Activated T-cell treated with anti-CD3 and anti-CD28 coated beads for 1 hour (primary cell): ENCODE data around the gene LSR.

ENCODE experiments used
- DNase-seq: peaks from one replicate; pipeline ENCODE4 v3.0.0-alpha.2; 2020; ENCODE audit warnings: low read depth

Gene LSR

DNA sequence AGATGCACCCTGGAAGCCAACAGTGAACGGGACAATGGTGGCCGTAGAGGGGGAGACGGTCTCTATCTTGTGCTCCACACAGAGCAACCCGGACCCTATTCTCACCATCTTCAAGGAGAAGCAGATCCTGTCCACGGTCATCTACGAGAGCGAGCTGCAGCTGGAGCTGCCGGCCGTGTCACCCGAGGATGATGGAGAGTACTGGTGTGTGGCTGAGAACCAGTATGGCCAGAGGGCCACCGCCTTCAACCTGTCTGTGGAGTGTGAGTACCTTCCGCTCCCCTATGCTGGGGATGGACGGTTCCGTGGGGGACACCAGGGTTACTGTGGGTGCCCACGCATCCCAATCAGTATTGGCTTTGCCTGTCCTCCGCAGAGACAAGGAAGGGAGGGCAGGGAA, 53.6 kb downstream of the LSR start:
- no peak for DNase-seq

DNA sequence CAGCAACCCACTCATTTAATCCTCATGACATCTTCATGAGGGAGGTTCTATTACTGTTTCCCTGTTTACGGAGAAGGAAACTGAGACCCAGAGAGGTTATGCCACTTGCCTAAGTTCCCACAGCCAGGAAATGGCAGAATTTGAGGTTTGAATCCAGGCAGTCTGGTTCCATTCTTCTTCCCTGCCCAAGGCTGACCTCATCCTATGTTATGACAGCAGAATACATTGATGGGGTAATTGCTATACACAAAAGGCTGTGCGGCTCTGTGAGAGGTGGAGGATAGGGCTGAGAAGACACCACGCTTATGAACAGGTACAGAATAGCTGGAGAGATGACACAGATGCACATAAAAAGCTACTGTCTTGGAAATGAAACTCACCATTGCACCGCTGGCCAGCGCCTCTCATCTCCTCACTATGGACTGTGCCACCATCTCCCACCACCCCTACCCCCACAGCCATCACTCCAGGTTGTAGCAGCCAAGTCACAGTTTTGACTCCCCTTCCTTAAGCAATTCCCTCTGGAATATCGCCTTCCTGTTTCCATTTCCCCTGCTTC, 54.6 kb downstream of the LSR start:
- DNase-seq, result no peak

DNA sequence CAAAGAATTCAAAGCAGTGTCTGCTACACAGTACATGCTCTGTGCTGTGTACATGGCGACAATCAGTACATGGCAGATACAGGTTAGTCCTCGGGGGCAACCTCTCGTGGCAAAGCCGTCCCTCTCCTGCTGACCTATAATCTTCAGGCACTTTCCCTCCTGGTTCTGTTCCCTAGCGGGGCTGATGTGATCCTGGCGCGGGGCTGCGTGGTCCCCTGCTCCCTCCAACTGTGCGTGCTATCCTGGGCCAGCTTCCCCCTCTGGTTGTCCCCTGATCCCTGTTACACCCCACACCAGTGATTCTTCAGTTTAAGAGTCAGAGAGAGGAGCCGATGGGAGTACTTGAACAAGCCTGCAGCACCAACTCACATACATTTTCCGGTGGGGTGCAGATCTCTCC, 55.2 kb downstream of the LSR start:
- no peak for DNase-seq

DNA sequence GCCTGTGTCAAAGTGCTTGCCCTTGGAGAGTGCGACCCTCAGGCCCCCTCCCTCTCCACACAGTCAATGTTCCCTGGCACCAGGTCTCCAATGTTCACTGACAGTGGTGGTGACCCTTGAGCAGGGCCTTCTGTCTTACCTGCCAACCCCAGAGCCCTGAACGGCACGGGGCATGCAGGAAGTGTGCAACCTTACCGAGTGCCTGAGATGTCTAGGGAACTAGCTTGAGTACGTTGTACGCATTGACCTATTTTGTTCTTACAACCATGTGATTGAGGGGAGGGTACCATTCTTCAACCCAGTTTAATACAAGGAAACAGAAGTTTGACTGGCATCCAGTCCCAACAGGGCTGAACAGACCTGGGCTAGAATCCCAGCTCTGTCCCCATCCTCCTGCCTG, 56.4 kb downstream of the LSR start:
- DNase-seq, result no peak

DNA sequence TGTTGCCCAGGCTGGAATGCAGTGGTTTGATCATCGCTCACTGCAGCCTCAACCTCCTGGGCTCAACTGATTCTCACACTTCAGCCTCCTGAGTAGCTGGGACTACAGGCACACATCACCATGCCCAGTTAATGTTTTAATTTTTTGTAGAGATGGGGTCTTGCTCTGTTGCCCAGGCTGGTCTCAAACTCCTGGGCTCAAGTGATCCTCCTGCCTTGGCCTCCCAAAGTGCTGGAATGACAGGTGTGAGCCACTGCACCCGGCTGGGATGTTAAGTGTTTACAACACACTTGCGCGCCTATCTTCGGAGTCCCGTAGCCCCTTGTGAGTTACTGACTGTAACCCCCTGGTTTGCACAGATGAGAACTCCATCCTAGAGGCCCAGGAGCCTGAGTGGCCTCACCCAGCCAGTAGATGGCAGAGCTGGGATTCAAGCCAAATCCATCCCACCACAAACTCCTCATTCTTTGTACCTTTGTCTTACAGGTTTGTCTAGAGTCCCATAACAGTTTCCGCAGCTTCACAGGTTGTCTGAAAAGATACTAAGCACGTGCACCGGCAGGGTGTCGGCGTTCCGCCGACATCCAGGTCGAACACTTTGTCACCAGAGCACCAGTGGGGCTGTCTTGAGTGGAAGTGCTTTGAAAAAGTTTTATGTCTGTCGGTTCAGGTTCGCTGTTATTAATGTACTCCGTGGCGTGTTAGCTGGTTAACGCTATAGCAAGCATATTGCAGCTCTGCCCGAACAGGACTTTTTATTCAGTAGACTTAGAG, 57.9 kb downstream of the LSR start:
- no peak for DNase-seq

DNA sequence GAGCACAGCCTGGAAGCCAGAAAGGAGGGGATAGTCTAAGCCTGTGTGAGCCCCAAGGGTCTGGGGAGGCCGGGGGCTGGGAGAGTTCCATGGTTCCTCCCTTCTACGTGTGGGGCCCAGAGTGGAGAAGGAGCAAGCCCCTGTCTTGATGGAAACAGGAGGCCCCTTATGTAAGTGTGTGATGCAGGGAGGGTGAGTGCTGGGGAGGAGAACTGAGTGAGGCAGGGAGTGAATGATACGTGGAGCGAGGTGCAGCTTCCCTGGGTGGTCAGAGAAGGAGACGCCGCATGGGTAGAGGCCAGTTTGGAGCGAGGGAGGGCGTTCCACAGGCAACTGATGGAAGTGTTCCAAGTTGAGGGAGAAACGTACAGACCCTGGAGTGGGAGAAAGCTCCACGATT, 59.1 kb downstream of the LSR start:
- DNase-seq, result no peak

DNA sequence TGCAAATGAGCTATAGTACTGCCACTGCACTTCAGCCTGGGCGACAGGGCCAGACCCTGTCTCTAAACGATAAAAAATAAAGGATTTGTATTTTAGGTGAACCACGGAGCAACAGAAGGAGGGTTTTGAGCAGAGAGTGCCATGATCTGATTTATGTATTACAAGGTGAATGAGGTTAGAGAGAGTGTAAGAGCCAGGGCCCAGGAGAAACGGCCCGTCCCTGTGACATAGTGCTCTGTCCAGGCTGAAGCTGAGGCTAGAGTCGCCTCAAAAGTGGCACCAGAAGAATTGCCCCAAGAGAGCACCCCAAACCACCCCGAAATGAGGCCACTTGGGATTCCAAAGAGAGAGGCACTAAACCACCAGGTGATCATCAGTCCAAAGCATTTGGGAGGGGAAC, 60.1 kb downstream of the LSR start:
- no peak for DNase-seq

DNA sequence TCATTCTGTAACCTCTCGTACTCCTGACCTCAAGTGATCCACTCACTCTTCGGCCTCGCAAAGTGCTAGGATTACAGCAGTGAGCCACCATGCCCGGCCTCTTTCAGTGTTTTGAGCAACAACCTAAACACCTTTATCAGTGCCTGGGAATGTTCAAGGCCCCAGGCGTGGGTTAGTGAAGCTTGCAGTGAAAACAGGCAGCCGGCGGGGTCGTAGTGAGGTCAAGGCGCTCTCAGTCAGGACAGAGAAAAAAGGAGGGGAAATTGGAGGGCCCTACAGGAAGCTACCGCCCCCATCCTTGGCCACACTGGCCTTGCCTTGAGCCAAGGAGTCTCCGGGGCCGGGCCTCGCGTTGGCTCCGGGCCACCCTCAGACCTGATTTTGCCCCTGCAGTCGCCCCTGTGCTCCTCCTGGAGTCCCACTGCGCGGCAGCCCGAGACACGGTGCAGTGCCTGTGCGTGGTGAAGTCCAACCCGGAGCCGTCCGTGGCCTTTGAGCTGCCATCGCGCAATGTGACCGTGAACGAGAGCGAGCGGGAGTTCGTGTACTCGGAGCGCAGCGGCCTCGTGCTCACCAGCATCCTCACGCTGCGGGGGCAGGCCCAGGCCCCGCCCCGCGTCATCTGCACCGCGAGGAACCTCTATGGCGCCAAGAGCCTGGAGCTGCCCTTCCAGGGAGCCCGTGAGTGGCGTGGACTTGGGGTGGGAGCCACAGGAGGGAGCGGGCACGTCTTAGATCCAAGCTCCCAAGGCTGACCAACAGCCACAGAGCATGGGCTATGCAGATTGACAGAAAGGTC, 60.9 kb downstream of the LSR start:
- no peak for DNase-seq

DNA sequence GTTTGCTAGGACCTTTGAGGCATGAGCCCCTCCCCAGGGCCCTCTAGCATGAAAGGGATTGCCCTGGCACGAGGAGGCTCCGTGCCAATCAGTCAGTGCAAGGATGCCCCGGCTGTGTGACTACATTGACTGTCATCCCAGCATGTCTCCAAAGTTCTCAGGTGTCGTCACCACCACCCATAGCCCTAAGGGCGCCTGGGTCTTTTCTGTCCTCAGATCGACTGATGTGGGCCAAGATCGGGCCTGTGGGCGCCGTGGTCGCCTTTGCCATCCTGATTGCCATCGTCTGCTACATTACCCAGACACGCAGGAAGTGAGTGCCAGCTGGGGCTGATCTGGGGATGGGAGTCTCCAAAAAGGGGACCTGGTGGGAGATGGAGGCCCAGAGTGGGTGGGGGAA, 61.5 kb downstream of the LSR start:
- no peak for DNase-seq

DNA sequence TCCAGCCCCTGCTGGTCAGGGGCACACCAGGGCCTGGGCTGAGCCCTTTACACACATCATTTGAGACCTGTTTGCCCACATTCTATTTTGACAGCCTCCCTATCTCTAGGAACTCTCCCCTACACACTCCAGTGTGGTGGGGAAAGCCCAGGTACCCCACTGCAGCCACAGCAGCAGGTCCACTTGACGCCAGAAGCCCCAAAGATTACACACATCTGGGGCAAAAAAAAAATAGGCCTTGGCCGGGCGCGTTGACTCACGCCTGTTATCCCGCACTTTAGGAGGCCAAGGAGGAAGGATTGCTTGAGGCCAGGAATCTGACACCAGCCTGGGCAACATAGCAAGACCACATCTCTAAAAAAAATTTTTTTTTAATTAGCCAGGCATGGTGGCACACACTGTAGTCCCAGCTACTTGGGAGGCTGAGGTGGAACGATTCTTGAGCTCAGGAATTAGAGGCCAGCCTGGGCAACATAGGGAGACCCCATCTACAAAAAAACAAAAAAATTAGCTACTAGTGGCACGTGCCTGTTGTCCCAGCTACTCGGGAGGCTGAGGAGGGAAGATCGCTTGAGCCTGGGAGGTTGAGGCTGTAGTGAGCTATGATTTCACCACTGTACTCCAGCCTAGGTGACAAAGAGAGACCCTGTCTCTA, 62.1 kb downstream of the LSR start:
- DNase-seq, result no peak

DNA sequence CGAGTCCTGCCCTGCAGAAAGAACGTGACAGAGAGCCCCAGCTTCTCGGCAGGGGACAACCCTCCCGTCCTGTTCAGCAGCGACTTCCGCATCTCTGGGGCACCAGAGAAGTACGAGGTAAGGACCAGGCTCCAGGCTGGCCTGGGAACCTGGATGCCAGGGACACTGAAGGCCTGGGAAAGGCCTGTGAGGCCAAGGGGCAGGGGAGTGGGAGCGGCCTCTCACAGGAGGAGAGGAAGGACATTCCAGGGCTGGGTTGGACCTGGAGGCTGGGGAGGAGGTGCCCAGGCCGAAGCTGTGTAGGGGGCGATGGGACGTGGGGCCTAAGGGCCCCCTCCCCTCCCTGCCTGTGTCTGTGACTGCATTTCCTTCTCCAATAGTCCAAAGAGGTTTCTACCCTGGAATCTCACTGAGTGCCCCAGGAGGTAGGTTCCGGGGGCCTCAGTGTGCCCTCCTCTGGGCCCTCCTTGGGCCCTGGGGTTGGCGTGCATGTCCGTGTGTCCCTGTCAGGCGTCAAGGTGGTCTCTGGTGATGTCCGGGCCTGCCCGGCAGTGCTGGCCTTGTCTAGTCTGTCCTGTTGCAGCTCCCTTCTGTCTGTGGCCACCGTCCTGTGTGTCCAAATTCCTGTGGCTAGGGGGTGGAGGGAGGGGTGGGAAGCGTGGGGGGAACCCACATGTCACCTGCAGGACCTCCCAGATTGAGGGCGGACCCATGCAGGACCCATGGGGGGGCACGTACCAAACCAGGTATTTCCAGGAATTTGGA, 63.3 kb downstream of the LSR start:
- no peak for DNase-seq

DNA sequence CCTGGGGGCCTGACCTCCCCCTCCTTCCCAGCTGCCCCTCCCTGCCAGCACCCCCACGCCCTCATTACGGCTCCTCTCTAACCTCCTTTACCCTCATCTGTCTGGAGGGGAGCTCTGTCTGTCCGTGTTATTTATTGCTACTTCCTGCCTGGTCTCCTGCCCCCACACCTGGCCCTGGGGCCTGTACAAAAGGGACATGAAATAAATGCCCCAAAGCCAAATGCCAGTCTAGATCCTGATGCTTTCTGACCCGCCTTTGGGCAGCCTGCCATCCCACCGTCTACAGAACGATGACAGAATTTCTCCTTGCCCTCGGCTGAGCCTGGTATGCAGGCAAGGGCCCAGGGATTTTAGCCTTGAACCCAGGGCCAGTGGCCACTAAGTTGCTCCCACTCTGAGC, 64.8 kb downstream of the LSR start:
- no peak for DNase-seq

DNA sequence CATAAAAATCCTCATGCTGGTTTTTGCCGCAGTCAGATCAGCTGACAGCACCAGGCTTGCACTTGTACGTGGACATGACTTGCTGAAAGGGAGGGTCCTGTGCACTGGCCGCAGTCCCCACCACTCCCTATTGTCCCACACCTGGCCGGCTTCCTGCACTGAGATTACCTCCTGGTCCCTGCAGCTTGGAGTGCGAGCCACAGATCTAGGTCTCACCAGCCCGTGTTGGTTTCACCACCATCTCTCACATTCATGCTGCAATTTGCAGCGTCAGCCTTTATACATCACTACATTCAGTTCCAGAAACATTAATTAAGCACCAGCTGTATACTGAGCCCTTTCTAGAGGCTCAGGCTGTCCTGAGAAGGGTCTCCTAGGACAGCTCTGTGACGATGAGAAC, 65.2 kb downstream of the LSR start:
- no peak for DNase-seq

DNA sequence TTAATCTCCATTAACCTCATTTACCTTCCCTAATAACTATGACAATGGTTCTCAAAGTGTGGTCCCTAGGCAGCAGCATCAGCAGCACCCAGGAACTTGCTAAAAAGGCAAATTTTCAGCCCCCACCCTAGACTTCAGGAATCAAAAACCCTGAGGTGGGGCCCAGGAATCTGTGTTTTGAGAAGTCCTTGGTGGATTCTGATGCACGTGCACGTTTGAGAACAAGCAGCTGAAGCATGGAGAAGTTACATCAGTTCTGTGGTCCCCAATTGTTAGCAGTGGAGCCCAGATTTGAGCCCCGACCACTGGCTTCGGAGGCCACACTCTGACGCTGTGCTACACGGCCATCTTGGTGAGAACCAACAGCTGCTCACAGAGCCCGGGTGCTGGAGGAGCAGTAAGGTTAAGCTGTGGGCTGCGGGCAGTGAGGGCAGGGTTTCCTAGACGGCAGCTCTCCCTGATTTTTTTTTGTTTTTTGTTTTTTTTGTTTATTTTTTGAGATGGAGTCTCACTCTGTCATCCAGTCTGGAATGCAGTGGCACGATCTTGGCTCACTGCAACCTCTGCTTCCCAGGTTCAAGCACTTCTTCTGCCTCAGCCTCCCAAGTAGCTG, 66.2 kb downstream of the LSR start:
- DNase-seq, result no peak

DNA sequence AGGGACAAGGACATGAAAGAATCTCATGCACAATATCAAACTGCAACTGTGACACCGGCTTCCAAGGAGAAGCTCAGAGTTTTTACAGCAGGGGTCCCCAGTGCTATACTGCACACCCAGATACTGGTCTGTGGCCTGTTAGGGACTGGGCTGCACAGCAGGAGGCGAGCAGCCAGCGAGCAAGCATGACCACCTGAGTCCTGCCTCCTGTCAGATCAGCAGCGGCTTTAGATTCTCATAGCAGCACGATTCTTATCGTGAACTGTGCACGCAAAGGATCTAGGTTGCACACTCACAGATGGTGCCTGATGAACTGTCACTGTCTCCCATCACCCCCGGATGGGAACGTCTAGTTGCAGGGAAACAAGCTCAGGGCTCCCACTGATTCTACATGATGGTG, 67.1 kb downstream of the LSR start:
- DNase-seq, result no peak

DNA sequence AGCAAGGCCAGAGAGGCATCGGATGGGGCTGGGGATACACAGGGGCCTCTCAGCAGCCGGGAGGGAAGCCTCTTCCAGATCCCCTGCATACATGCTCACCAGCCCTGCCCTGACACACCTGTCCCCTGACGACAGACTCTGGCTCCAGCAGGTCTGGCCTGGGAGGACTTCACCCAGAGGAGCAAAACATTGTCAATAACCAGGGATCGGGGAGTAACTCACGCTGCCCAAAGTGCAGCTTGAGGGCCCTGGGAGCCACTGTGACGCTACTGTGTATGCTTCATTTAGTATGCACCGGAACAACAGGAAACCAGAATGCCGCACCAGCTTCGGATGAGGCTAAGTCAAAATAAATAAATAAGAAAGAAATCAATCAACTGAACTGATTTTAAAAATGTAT, 67.8 kb downstream of the LSR start:
- DNase-seq, result no peak
